ENCODE data around the gene RIT2.

RIT2 gene

GRCh38 chr18:42822711-42823110 lies 292.8 kb downstream of the RIT2 start:
- POLR2A ChIA-PET: no interaction called here
- DNase-seq (ENCODE audit: extremely low spot score): no peak
- no peak for TF ChIP-seq CTCF (IDR thresholded peaks at IDR 0.05; ENCODE audit: control extremely low read depth, extremely low read depth, low read depth, missing control alignments)
- CTCF ChIA-PET: no interaction called here

GRCh38 chr18:42821492-42821891 lies 294.0 kb downstream of the RIT2 start:
- POLR2A ChIA-PET: no interaction called here
- CTCF ChIA-PET: no interaction called here
- no peak for TF ChIP-seq CTCF (IDR thresholded peaks at IDR 0.05; ENCODE audit: control extremely low read depth, extremely low read depth, low read depth, missing control alignments)
- no peak for DNase-seq (ENCODE audit: extremely low spot score)

DNA sequence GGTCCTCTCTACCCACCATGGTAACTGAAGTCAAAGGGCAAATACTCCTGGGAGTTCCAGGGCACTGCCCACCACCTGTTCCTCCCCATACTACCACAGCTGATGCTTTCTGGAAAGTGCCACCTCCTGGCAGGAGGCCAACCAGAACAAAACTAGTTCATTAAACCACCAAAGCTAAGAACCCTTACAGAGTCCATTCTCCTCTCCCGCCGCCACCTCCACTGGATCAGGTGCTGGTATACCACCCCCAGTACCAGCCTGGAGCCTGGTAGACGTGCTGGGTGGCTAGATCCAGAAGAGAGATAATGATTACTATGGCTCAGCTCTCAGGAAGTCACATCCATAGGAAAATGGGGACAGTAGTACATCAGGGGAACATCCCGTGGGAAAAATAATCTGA lies 300.9 kb downstream of the RIT2 start:
- TF ChIP-seq CTCF (IDR thresholded peaks at IDR 0.05; ENCODE audit: control extremely low read depth, extremely low read depth, low read depth, missing control alignments): no peak
- ChIA-PET CTCF (interaction anchor here (1.2 to 1.6 kb wide), 2 partner anchors 9 to 10 kb away, joined by 3 to 4 read pairs; no protein-coding TSS in a partner anchor), POLR2A (no interaction called here)
- DNase-seq (ENCODE audit: extremely low spot score): no peak

DNA sequence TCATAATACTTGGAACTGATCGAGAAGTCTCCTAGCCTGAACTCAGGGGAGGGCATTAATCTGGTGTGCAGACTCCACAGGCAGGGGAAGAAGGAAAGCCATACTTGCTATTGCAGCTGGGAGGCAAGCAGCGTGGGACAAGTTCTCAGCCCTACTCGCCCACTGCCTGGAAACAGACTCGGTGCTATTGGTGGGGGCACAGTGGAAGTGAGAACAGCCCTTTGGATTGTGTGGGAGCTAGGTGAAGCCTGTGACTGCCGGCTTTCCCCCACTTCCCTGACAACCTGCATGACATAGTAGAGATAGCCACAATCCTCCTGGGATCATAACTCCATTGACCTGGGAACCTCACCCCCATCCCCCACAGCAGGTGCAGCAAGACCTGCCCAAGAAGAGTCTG lies 301.3 kb downstream of the RIT2 start:
- DNase-seq (ENCODE audit: extremely low spot score): no peak
- ChIA-PET POLR2A (no interaction called here), CTCF (interaction anchor here (1.6 kb wide), 1 partner anchor 9 kb away, joined by 4 read pairs; no protein-coding TSS in a partner anchor)
- TF ChIP-seq CTCF (IDR thresholded peaks at IDR 0.05; ENCODE audit: control extremely low read depth, extremely low read depth, low read depth, missing control alignments): no peak

GRCh38 chr18:42813570-42813969 lies 301.9 kb downstream of the RIT2 start:
- ChIA-PET POLR2A (no interaction called here), CTCF (no interaction called here)
- DNase-seq (ENCODE audit: extremely low spot score): no peak
- no peak for TF ChIP-seq CTCF (IDR thresholded peaks at IDR 0.05; ENCODE audit: control extremely low read depth, extremely low read depth, low read depth, missing control alignments)

DNA sequence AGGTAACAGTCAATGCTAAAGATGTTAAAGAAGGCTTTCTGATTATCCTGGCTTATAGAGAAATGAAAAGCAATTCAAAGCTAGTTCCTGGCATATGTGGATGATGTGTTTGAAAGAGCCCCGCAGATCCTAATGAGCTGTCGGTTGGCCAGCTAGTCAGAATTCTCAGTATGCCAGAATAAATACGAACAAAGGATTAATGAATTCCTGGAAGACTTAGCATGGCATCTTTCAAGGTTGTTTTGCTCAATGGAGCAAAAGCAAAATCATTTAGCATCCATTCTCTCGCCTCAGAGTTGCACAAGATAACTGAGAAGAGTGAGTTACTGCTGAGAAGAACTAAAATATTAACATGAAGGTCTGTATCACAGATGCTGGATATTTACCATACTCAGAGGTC lies 307.6 kb downstream of the RIT2 start:
- no peak for DNase-seq (ENCODE audit: extremely low spot score)
- ChIA-PET POLR2A (no interaction called here), CTCF (no interaction called here)
- no peak for TF ChIP-seq CTCF (IDR thresholded peaks at IDR 0.05; ENCODE audit: control extremely low read depth, extremely low read depth, low read depth, missing control alignments)

DNA sequence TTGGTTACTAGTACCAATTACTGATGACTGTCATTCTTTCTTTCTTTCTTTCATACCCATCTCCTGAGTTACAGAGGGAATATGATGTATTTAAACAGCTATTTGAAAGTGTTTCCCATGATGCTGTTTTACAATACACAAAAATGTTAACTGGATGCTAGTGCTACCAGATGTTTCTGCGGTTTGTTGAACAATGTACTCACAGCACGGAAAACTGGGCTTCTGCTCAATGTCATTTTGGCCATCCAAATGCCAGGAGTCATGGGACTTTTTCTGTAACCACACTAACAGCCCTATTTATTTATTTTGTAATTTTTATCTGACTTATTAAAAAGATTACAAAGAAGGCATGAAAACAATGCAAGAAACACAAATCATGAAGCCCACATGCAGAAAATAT lies 313.8 kb downstream of the RIT2 start:
- ChIA-PET POLR2A (no interaction called here), CTCF (interaction anchor here (1.6 kb wide), 1 partner anchor 18 kb away, joined by 3 read pairs; no protein-coding TSS in a partner anchor)
- DNase-seq (ENCODE audit: extremely low spot score): no peak
- no peak for TF ChIP-seq CTCF (IDR thresholded peaks at IDR 0.05; ENCODE audit: control extremely low read depth, extremely low read depth, low read depth, missing control alignments)

All from GM10248 (cell line).